H9 (cell line): ENCODE measurements around the gene GID8. TPM values are rescaled to one million over a fixed set of nuclear protein-coding genes. Genes with fewer than 3 reads are reported as not detected.

ENCODE experiments used
- DNase-seq: peaks from one replicate; pipeline ENCODE4 v3.0.0-alpha.2; 2017
- H2AFZ ChIP-seq: one replicate; pipeline ENCODE4 v1.6.1; 2013; ENCODE audit warnings: mild to moderate bottlenecking, low read length, control low read depth, moderate library complexity
- H2AK5ac ChIP-seq: 2 replicates; pipeline ENCODE4 v1.6.1; 2013; ENCODE audit warnings: low read length, control low read depth, mixed read lengths; ENCODE audit not compliant: insufficient read length
- H2BK120ac ChIP-seq: one replicate; pipeline ENCODE4 v1.6.1; 2013; ENCODE audit warnings: low read depth, mild to moderate bottlenecking, low read length, control low read depth, inconsistent platforms; ENCODE audit not compliant: poor library complexity, severe bottlenecking
- H2BK12ac ChIP-seq: 2 replicates; pipeline ENCODE4 v1.6.1; 2013; ENCODE audit warnings: low read length, control low read depth, mixed read lengths, low read depth; ENCODE audit not compliant: insufficient read length
- H2BK15ac ChIP-seq: 2 replicates; pipeline ENCODE4 v1.6.1; 2013; ENCODE audit warnings: low read depth, low read length, control low read depth
- H2BK20ac ChIP-seq: one replicate; pipeline ENCODE4 v1.6.1; 2013; ENCODE audit warnings: low read depth, mild to moderate bottlenecking, low read length, control low read depth, inconsistent platforms; ENCODE audit not compliant: poor library complexity, severe bottlenecking
- H2BK5ac ChIP-seq: 2 replicates; pipeline ENCODE4 v1.6.1; 2013; ENCODE audit warnings: low read length, control low read depth, mixed read lengths; ENCODE audit not compliant: insufficient read length
- H3K14ac ChIP-seq: 2 replicates; pipeline ENCODE4 v1.6.1; 2013; ENCODE audit warnings: low read length, control low read depth; ENCODE audit not compliant: insufficient read depth
- H3K18ac ChIP-seq: 2 replicates; pipeline ENCODE4 v1.6.1; 2013; ENCODE audit warnings: low read depth, mild to moderate bottlenecking, mixed read lengths, low read length, control low read depth; ENCODE audit not compliant: insufficient read length
- H3K23ac ChIP-seq: 2 replicates; pipeline ENCODE4 v1.6.1; 2013; ENCODE audit warnings: low read length, control low read depth, mixed read lengths, low read depth; ENCODE audit not compliant: insufficient read length
- H3K23me2 ChIP-seq: 2 replicates; pipeline ENCODE4 v1.6.1; 2013; ENCODE audit warnings: low read depth, mild to moderate bottlenecking, mixed read lengths, low read length, control low read depth; ENCODE audit not compliant: insufficient read length, poor library complexity, severe bottlenecking
- H3K27ac ChIP-seq: 2 replicates; pipeline ENCODE4 v1.5.1; 2013; ENCODE audit warnings: low read length, control low read depth, mixed read lengths, low read depth; ENCODE audit not compliant: insufficient read length
- H3K27me3 ChIP-seq: 2 replicates; pipeline ENCODE4 v1.6.1; 2013; ENCODE audit warnings: low read length, control low read depth, inconsistent platforms; ENCODE audit not compliant: insufficient read depth
- H3K4ac ChIP-seq: 2 replicates; pipeline ENCODE4 v1.6.1; 2013; ENCODE audit warnings: low read depth, mild to moderate bottlenecking, control low read depth, inconsistent platforms, low read length, moderate library complexity
- H3K4me1 ChIP-seq: 2 replicates; pipeline ENCODE4 v1.6.1; 2013; ENCODE audit warnings: low read length, control low read depth, inconsistent platforms; ENCODE audit not compliant: insufficient read depth
- H3K4me2 ChIP-seq: 2 replicates; pipeline ENCODE4 v1.6.1; 2013; ENCODE audit warnings: low read length, control low read depth, mixed read lengths; ENCODE audit not compliant: insufficient read length, insufficient read depth
- H3K56ac ChIP-seq: 2 replicates; pipeline ENCODE4 v1.6.1; 2013; ENCODE audit warnings: low read depth, mild to moderate bottlenecking, mixed read lengths, low read length, control low read depth; ENCODE audit not compliant: insufficient read length
- H3K79me1 ChIP-seq: 2 replicates; pipeline ENCODE4 v1.6.1; 2013; ENCODE audit warnings: low read depth, mild to moderate bottlenecking, moderate library complexity, low read length, control low read depth, inconsistent platforms; ENCODE audit not compliant: insufficient read depth, poor library complexity, severe bottlenecking
- H3K79me2 ChIP-seq: 2 replicates; pipeline ENCODE4 v1.6.1; 2013; ENCODE audit warnings: low read length, control low read depth, inconsistent platforms; ENCODE audit not compliant: insufficient read depth
- H3K9ac ChIP-seq: 2 replicates; pipeline ENCODE4 v1.6.1; 2013; ENCODE audit warnings: low read length, control low read depth, mixed read lengths; ENCODE audit not compliant: insufficient read length; ENCODE audit errors: extremely low read depth
- H3K9me3 ChIP-seq: one replicate; pipeline ENCODE4 v1.6.1; 2013; ENCODE audit warnings: low read depth, low read length, inconsistent platforms; ENCODE audit not compliant: control insufficient read depth
- H3T11ph ChIP-seq: one replicate; pipeline ENCODE4 v1.6.1; 2013; ENCODE audit warnings: mild to moderate bottlenecking, low read length, control low read depth, inconsistent platforms
- H4K20me1 ChIP-seq: one replicate; pipeline ENCODE4 v1.6.1; 2013; ENCODE audit not compliant: control insufficient read depth, insufficient read length, insufficient read depth
- H4K5ac ChIP-seq: 2 replicates; pipeline ENCODE4 v1.6.1; 2013; ENCODE audit warnings: low read depth, mild to moderate bottlenecking, mixed read lengths, low read length, control low read depth; ENCODE audit not compliant: insufficient read length
- H4K8ac ChIP-seq: replicated peaks from 2 replicates; pipeline ENCODE4 v1.6.1; 2013; ENCODE audit warnings: low read length, control low read depth, mixed read lengths, low read depth; ENCODE audit not compliant: insufficient read length
- H4K91ac ChIP-seq: 2 replicates; pipeline ENCODE4 v1.6.1; 2013; ENCODE audit warnings: low read depth, mild to moderate bottlenecking, moderate library complexity, mixed read lengths, low read length, control low read depth; ENCODE audit not compliant: insufficient read length
- H3K27ac Mint-ChIP-seq, 3 experiments: 2 replicates in 2 of 3; 3 replicates in 1 of 3; pipeline ENCODE4 v1.8.0; 2020 to 2021; ENCODE audit warnings: mixed read lengths in 3 of 3, mild to moderate bottlenecking in 1 of 3, moderate library complexity in 1 of 3
- H3K27me3 Mint-ChIP-seq: 2 replicates; pipeline ENCODE4 v1.8.0; 2021; ENCODE audit warnings: low read depth, mild to moderate bottlenecking, moderate library complexity, mixed read lengths
- H3K36me3 Mint-ChIP-seq, 3 experiments: 2 replicates in 2 of 3; 3 replicates in 1 of 3; pipeline ENCODE4 v1.8.0; 2020 to 2021; ENCODE audit warnings: low read depth in 3 of 3, mixed read lengths in 3 of 3; ENCODE audit not compliant: insufficient read depth in 1 of 3
- H3K4me1 Mint-ChIP-seq, 2 experiments: 2 replicates each; pipeline ENCODE4 v1.8.0; 2020; ENCODE audit warnings: mixed read lengths in 2 of 2
- H3K4me3 Mint-ChIP-seq, 2 experiments: 2 replicates in 1 of 2; 3 replicates in 1 of 2; pipeline ENCODE4 v1.8.0; 2020 to 2021; ENCODE audit warnings: mild to moderate bottlenecking in 2 of 2, mixed read lengths in 2 of 2, moderate library complexity in 1 of 2
- H3K9me3 Mint-ChIP-seq, 2 experiments: 2 replicates in 1 of 2; 3 replicates in 1 of 2; pipeline ENCODE4 v1.8.0; 2020; ENCODE audit warnings: mild to moderate bottlenecking in 2 of 2, mixed read lengths in 2 of 2, moderate library complexity in 1 of 2
- CTCF ChIP-seq: fragments of 200-600 bp; sonication (generic); conservative IDR thresholded peaks from 3 replicates; pipeline ENCODE4 v1.8.0; 2021; ENCODE audit warnings: antibody characterized with exemption, mild to moderate bottlenecking
- WGBS: extraction: QIAGEN DNeasy Blood & Tissue Kit; methylation state at CpG from one replicate; pipeline ENCODE4 v1.1.7; 2013; ENCODE audit warnings: missing lambda C conversion rate, low lambda C conversion rate, mixed read lengths; ENCODE audit not compliant: insufficient read length; ENCODE audit errors: extremely low coverage; 5-methylcytosine and 5-hydroxymethylcytosine counted together
- total RNA-seq: library from RNA; stranded (reverse); gene quantifications from 2 replicates; pipeline ENCODE4 v1.2.1, GENCODE V29; 2021

GID8 gene
- total RNA-seq, 1 experiment from 2014 or later = 60.9 TPM

DNA sequence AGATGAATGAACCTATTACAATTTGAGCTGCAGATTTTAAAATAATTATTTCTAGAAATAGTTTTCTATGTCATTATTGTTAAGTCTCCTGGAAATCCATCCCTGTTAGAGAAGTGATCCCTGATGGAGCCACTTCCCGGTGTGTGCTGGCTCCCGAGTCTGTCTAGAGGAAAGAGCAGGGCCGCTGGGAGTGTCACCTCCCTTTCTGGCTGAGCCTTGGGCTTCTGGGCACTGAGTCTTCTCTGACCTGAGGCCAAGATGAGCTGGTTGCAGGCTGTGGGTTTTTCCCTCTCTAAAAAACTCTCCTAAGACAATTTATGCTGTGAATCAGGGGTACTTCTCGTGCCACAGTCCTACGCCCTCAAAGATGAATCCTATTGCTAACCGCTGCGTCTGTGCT, 47.5 kb upstream of the GID8 start:
- H3K79me2 ChIP-seq = no peaks in the 10 kb centered on the region
- no peak overlapping the region for H2BK20ac ChIP-seq
- WGBS = no CpG with 5 or more reads among the region's 7 CpGs
- H2AK5ac ChIP-seq = no peak overlapping the region
- no peak overlapping the region for H2BK15ac ChIP-seq
- H3K4me3 Mint-ChIP-seq = no peak overlapping the region
- H3K27ac Mint-ChIP-seq = no peak overlapping the region
- H2BK120ac ChIP-seq = no peak overlapping the region
- H4K5ac ChIP-seq = no peak overlapping the region
- H3K4me1 ChIP-seq = no peaks in the 10 kb centered on the region
- H2AFZ ChIP-seq = no peak overlapping the region
- no peaks in the 10 kb centered on the region for H3K27me3 Mint-ChIP-seq
- no peak overlapping the region for H3K14ac ChIP-seq
- no peak overlapping the region for H3K4me2 ChIP-seq
- no peaks in the 10 kb centered on the region for H3K79me1 ChIP-seq
- no peaks in the 10 kb centered on the region for H3K23me2 ChIP-seq
- no peak overlapping the region for H4K91ac ChIP-seq
- H2BK12ac ChIP-seq = no peak overlapping the region
- H3K56ac ChIP-seq = no peak overlapping the region
- H3T11ph ChIP-seq = no peak overlapping the region
- TF ChIP-seq CTCF = no peak
- no peaks in the 10 kb centered on the region for H4K20me1 ChIP-seq
- no peaks in the 10 kb centered on the region for H3K9me3 ChIP-seq
- no peaks in the 10 kb centered on the region for H3K27me3 ChIP-seq
- no peak overlapping the region for H3K4ac ChIP-seq
- H3K36me3 Mint-ChIP-seq = peaks cover 67 to 97% (median 73%) of the 10 kb centered on the region in 3 experiments
- no peak overlapping the region for H3K18ac ChIP-seq
- no peak overlapping the region for H3K23ac ChIP-seq
- H3K9ac ChIP-seq = no peak overlapping the region
- H3K27ac ChIP-seq = no peak overlapping the region
- H3K9me3 Mint-ChIP-seq = no peaks in the 10 kb centered on the region
- DNase-seq = no peak
- H4K8ac ChIP-seq = no peak overlapping the region
- no peak overlapping the region for H2BK5ac ChIP-seq
- peaks cover 10 to 13% of the 10 kb centered on the region in 2 experiments for H3K4me1 Mint-ChIP-seq
